Sigmoid colon (tissue), 4 donors: Measurements from ENCODE around the gene FIGN.

ENCODE experiments used
- CTCF ChIP-seq, 4 experiments: fragments of 450-650 bp in 3 of 4; fragments of 200-600 bp in 1 of 4; IDR thresholded peaks; one replicate each; pipeline ENCODE4 v1.5.1; 2016 to 2019; ENCODE audit warnings: antibody characterized with exemption in 4 of 4, mild to moderate bottlenecking in 3 of 4, moderate library complexity in 2 of 4
- POLR2A ChIP-seq, 2 donors: fragments of 450-650 bp; IDR thresholded peaks; one replicate each; pipeline ENCODE4 v1.6.1; 2016; ENCODE audit warnings: antibody characterized with exemption in 2 of 2, mild to moderate bottlenecking in 2 of 2, moderate library complexity in 2 of 2
- POLR2AphosphoS5 ChIP-seq, 4 donors: sonication (generic); formaldehyde crosslinking; IDR thresholded peaks; one replicate each; pipeline ENCODE4 v1.6.1; 2017; ENCODE audit warnings: antibody characterized with exemption in 4 of 4

GRCh38 chr2:163701399-163702195 lies 34.2 kb downstream of the FIGN start:
- TF ChIP-seq POLR2A (IDR thresholded peaks at IDR 0.05) (no peak), POLR2AphosphoS5 (IDR thresholded peaks at IDR 0.05) (no peak), CTCF (IDR thresholded peaks at IDR 0.05) (no peak)
